ENCODE results near the gene KIAA0408.

The KIAA0408 gene

DNA sequence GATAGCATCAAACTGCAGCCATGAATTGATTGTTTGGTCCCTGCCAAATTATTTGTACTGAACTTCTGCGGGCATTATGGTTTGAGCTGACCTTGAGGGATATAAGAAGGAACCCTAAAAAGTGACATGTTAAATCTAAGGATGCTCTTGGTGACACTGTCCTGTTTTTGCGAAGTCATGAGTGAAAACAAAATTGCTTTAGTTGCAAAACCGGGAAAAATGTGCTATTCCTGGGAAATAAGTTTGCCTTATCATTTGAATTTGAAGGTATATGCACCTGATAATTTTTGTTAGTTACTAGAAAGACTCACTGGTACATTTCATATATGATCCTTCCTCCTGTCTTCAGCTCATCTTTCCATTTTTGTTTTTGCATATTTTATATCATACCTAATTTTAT lies 7.8 kb downstream of the KIAA0408 start:
- TF ChIP-seq, protein P1, sequence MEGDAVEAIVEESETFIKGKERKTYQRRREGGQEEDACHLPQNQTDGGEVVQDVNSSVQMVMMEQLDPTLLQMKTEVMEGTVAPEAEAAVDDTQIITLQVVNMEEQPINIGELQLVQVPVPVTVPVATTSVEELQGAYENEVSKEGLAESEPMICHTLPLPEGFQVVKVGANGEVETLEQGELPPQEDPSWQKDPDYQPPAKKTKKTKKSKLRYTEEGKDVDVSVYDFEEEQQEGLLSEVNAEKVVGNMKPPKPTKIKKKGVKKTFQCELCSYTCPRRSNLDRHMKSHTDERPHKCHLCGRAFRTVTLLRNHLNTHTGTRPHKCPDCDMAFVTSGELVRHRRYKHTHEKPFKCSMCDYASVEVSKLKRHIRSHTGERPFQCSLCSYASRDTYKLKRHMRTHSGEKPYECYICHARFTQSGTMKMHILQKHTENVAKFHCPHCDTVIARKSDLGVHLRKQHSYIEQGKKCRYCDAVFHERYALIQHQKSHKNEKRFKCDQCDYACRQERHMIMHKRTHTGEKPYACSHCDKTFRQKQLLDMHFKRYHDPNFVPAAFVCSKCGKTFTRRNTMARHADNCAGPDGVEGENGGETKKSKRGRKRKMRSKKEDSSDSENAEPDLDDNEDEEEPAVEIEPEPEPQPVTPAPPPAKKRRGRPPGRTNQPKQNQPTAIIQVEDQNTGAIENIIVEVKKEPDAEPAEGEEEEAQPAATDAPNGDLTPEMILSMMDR (IDR thresholded peaks at IDR 0.05; ENCODE audit: low read depth, low read length, missing control alignments) = no peak
- no peak overlapping the region for H3K4me3 ChIP-seq (ENCODE audit: low read depth, low read length)
- in situ Hi-C loops (cut with HindIII; ENCODE audit: low sequenced_read_pairs) = no loop called here
- no peak for DNase-seq (ENCODE audit: low read depth)

- H3K4me3 ChIP-seq (ENCODE audit: low read depth, low read length) = no peak overlapping the region
- no peak for DNase-seq (ENCODE audit: low read depth)
- TF ChIP-seq, protein P1 (IDR thresholded peaks at IDR 0.05; ENCODE audit: low read depth, low read length, missing control alignments) = no peak
- in situ Hi-C loops (cut with HindIII; ENCODE audit: low sequenced_read_pairs) = no loop called here
Measured at GRCh38 chr6:127447780-127448179, 11.4 kb downstream of the KIAA0408 start.

- TF ChIP-seq, protein P1 (IDR thresholded peaks at IDR 0.05; ENCODE audit: low read depth, low read length, missing control alignments) = no peak
- H3K4me3 ChIP-seq (ENCODE audit: low read depth, low read length) = no peak overlapping the region
- in situ Hi-C loops (cut with HindIII; ENCODE audit: low sequenced_read_pairs) = no loop called here
- no peak for DNase-seq (ENCODE audit: low read depth)
Measured at GRCh38 chr6:127446356-127446755, 12.8 kb downstream of the KIAA0408 start.

GRCh38 chr6:127441881-127442280 lies 17.3 kb downstream of the KIAA0408 start:
- in situ Hi-C loops (cut with HindIII; ENCODE audit: low sequenced_read_pairs) = no loop called here
- TF ChIP-seq, protein P1 (IDR thresholded peaks at IDR 0.05; ENCODE audit: low read depth, low read length, missing control alignments) = no peak
- H3K4me3 ChIP-seq (ENCODE audit: low read depth, low read length) = no peak overlapping the region
- DNase-seq (ENCODE audit: low read depth) = no peak

DNA sequence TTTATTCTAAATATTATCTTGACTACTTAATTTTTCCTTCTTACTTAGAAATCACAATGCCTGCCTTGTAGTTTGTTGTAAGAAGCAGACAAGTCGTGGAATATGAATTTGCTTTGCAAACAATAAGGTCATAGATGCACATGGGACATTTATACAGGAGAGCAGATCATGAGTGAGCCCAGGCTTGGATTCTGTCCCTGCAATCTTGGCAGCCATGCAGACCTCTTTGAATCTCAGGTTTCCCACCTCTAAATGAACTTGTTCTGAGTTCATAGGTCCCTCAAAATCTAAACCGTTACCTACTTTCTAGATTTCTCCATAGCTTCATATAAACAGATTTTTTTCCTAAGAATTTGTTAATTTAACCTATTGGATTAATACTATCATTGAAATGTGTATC lies 19.5 kb downstream of the KIAA0408 start:
- in situ Hi-C loops (cut with HindIII; ENCODE audit: low sequenced_read_pairs) = no loop called here
- TF ChIP-seq, protein P1 (IDR thresholded peaks at IDR 0.05; ENCODE audit: low read depth, low read length, missing control alignments) = no peak
- no peak overlapping the region for H3K4me3 ChIP-seq (ENCODE audit: low read depth, low read length)
- DNase-seq (ENCODE audit: low read depth) = no peak

DNA sequence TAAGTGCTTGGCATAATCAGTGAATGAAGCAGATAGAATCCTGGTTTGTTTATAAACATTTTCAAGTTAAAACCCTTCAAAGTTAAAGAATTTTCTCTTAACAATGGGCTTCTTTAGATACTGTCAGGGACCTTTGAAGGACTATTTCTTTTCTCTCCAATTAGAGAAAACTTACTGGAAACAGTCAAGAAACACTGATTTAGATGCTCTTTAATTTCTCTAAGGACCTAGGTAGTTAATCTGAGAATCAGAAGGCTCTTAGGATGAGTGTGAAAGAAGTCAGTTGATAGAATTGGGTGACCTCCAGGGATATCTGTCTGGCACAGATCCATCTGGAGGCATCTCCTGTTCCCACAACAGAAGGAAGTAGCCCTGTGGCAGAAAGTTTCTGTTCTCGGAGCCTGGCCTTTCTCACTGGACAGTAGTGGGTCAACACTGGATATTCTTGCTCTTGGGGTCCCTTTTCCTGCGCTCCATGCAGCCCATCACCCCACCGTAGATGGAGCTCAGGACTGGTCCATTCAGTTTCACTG lies 22.5 kb downstream of the KIAA0408 start:
- TF ChIP-seq, protein P1 (IDR thresholded peaks at IDR 0.05; ENCODE audit: low read depth, low read length, missing control alignments) = no peak
- in situ Hi-C loops (cut with HindIII; ENCODE audit: low sequenced_read_pairs) = no loop called here
- no peak for DNase-seq (ENCODE audit: low read depth)
- no peak overlapping the region for H3K4me3 ChIP-seq (ENCODE audit: low read depth, low read length)

Measured in astrocyte of the cerebellum (primary cell).